EL (cell line): ENCODE results near the gene FBXL14.
"Not testable (repeated sequence)": the region's sequence is repeated elsewhere in the genome, so short reads cannot be mapped to it uniquely, and the experiment has no call there.

Source experiments
- DNase-seq: peaks from one replicate; pipeline ENCODE4 v3.0.0-alpha.2; 2016

Gene FBXL14

DNA sequence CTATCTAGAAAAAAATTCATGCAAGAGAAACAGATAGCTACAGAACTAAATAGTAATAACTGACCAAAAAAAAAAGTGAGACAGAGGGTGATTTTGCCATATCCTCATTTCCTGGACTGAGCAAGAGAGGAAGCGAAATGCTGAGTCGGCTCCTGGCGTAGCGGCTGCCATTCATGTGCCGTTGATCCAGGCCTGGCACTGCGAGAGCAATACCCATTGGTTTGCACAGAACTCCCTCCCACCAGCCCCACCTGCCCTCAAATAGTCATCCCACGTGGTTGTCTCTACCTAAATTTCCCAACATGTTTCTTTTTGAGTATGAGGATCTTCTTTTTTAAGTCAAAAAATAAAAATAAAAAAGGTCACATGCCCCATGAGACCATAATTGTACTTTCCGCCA lies 25.2 kb upstream of the FBXL14 start:
- DNase-seq, result no peak

DNA sequence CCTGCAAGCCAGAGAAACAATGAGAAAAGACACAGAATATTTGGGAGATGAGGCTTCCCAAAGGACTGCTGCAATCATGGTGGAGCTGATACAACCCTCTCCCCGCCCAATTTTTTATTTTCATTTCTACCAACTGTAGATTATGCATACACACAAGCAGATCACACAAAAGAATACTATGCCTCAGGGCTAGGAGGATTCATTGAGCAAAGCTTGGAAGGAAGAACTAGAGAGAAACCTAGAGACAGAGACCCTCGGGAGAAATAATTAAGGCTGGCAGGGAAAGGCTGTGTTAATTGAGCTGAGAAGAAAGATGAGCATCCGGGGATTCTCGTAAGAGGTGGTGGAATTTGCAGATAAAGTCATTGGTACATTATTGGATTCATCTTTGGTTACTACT lies 24.8 kb upstream of the FBXL14 start:
- DNase-seq, result no peak

DNA sequence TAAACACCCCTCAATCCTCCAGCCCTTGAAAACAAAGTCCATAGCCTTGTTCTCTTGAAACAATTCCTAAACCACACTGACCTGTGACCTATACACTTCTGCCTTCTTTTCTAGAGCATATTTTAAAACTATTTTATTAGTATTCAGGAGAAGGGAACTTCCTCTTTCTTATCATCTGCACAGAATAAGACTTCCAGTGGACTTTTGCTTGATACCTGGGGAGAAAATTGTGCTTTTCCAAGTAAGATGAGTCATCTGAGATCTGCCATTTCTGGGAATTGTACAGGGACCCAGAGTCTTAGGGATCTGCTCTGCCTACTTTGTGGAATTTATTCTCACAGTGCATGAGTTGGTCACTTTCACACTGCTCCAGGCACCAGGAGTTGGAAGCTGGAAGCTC lies 24.1 kb upstream of the FBXL14 start:
- no peak for DNase-seq

DNA sequence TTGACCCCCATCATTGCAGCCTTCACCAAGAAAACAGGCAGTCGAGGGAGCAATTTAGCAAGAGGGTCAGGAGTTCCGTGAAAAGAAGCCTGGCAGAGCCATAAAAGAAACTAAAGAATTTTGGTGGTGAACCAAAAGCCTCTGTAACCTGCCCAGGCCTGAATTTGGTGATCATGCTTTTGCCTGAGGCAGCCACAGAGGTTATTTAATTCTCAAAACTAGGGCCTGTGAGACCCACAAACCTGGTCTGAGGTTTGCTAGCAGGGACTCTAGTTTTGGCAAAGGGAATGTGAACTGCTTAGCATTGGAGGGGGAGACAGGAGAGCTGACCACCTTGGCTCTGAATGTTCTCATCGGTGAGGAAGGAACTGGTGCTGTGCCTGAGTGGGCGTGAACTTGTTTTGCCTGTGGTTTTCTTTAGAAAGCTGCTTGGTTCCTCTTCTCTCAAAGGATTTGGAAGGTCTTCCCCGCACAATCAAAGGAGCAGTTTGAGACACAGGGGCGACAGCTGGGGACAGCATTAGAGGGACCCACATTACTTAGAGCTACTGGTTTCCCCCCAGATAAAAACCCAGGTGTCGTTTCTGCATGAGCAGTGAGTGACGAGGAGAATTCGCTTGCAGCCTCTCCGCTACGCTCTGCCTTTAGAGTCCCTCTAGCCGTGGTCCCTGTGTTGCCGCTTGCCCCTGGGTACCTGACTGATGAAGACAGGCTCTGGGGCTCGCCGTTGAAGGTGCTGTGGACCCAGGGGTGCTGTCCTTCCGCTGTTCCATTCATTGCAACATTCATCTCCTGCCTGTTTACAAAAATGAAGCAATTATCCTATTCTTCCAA lies 22.1 kb upstream of the FBXL14 start:
- DNase-seq, result no peak

DNA sequence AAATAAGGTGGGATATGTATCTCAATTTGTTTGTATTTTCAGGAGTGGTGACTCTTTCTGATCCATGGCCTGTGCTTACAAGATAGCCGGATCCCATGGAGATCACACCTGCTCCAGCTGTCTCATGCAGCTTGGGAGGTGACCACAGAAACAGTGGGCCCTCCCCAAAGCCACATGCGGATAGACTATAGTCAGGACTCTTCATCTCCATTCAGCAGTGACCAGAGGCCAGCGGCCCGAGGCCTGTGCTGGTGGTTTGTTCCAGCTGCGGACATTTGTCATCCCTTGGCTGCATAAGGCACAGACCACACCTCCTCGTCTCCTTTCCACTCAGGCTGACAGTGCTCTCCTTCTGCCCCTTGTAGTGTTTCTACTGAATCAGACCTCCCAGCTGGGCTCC lies 20.0 kb upstream of the FBXL14 start:
- DNase-seq, result no peak

DNA sequence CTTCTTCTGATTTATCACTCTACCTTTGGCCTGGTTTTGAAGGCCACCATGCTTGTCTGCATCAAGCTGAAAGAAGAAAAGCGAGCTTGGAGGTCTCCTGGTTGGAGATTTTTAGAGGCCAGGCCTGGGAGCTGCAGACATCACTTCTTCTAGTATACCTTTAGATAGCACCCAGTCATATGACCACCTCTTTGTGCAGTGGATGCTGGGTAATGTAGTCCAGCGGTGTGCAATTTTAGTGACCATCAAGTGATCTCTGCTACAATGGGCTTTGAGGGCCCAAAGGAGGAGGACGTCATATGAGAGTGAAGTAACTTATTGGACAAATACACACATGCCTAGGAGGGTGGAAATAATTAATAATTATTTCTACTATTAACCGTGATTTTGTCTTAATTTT lies 19.5 kb upstream of the FBXL14 start:
- DNase-seq, result no peak

DNA sequence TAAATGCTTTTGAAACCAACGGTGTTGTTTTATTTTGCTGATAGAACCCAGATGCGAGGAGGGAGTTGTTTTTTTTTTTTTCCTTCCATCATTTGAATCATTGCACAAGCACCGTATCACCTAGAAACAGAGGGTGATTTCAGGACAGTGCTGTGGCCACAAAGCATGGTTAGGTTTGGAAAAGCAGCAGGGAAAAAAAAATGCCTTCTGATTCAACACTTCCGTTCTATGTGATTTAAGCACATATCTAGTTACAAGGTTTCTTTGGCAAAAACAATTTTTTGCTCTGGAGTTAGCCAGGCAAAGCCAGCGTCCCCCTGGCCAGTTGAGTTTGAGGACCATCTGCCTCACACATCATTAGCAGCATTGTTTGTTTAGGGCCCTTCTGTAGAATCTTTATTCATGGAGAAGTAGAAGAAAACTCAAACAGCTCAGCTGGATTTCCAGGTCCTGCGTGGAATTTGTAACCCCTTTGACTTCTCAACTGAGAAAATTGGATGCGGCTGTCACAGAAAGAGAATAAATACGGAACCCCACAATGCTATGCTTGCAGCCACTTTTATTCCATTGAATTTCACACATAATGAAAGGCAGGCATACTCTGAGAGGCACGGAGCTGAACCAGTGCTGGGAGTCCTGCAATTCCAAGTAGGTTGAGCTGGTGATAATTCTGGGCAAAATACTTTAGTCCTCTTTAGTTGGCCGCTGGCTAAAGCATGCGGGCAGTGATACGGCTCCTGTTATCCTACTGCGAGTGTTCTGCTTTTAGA lies 17.6 kb upstream of the FBXL14 start:
- peak; percentile 73 for DNase-seq

DNA sequence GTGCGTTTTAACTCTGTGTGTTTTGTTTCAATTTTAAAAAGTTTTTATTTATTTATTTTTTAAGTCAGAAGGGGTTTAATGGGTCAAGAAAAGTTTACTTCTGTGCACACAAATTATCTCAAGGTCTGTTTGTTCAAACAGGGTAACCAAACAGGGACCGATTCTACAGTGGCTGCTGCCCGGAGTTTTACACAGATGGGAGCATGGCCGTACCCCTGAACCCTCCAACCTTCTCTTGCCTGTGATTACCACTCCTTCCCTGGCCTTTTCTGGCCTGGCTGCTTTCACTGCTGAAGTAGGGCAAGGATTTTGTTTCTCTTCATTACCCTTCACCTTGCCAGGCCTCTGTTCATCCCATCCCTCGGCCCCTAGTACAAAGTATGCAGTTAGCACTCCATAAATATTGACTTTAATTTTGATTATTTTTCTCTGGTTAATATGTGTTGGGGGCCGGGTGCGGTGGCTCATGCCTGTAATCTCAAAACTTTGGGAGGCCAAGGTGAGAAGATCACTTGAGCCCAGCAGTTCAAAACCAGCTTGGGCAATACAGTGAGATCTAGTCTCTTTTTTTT lies 15.8 kb upstream of the FBXL14 start:
- no peak for DNase-seq

DNA sequence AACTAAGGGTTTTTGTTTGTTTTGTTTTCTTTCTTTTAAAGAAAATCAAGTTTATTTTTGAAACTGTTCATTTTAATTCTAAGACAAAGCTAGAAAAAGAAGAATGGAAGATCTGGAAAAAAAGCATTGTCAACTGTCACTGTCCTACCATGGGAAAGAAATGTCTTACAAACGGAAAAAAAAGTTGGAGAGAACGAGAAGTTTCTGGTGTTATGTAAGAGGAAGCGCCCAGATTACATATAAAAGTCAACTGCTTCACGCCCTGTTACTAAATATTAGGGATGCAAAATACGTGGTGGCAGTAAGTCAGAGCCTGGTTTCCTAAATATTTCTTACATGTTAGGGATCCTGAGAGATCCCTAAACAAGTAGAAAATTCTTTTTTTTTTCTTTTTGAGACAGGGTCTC lies 14.3 kb upstream of the FBXL14 start:
- no peak for DNase-seq

DNA sequence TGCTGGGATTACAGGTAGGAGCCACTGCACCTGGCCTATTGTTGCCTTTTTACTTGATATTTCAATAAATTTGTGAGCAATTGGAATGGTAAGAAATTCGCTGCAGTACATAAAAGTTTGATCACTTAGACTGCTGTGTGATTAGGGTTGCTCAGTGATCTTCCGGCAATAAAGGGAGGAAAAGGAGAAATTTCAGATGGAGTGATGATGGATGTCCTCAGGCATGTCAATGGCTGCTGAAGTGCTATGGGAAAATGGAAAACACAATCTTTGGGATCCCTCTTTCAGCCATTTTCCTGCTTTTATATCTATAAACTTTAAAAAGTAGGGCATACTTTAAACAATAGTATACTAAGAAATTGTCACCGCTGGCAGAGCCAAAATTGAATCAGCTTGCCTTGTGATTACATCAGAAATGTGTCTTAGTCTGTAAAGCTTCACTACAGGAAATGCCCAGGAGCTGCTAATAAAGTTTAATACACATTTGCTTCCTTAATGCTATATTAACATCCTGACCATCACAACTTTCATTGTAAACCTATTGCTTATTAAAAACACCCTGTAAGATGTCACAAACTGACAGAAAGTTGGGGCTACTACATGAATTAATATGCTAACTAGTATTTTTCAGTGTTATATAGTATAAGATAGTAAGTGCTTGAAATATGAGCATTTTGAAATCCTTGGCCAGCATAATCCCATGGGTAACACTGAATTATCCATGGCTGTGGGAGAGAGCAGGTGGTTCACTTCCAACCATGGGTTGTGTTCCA lies 13.7 kb upstream of the FBXL14 start:
- peak; percentile 40 for DNase-seq

DNA sequence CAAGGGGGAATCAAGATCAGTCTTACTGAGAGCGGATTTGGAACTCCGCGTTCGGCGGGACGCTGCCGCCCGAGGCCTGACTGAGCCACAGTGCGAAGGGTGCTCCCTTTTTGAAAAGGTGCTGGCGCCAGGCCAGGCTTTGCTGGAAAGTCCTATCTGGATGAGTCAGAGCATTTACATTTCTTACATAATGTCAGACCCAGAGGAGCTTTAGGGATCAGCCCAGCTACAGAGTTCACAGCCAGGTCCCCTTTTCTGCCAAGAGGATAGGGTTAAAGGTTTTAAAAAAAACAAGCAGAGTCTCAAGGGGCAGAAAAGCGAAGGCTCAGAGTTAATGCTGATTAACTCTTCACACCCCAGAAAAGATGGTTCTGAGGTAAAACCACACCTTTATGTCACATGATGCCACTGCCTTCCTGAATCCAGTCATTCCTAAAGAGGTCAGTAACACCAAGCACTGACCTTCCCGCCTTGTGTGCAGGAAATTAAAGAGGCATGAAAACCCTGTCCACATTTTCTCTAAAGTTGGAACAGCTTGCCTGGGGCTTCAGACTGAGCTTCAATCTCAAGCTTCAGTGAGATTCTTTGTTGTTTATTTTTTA lies 11.7 kb upstream of the FBXL14 start:
- DNase-seq, result peak; percentile 96

DNA sequence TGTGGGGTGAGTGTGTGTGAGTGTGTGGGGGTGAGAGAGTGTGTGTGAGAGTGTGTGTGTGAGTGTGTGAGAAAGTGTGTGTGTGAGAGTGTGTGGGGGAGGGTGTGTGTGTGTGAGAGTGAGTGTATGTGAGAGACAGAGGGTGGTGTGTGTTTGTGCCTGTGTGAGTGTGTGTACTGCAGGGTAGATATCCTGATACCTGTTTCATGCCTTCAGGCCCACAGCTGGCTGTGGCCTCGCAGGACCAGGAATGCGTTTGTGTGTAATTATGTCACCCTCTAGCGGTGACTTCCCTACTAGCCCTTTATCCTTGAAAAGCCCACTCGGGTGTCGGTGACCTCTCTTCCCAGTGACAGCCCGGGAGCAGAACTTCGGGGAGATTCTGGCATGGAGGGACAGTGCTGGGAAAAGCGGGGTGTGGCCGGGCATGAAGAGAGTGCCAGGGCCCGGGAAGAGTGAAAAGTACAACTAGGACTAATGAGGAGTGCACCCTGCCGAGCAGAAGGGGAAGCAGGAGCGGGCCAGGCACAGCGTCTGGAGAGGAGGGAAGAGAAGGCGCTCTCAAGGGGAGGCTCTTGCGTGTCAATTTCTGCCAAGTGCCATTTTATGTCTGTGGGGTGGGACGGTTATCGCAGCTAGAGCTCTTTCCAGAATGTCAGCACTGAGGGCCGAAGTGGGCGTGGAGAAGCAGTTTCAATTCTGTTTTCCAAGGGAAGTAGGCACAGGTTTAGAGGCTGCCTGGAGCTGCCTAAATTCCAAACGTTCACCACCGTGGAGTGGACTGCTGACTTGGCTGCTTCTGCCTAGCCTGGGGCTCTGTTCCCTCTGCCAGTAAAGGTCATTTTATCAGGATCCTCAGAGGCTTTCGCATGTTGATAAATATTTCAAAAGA lies 11.0 kb upstream of the FBXL14 start:
- peak; percentile 88 for DNase-seq

DNA sequence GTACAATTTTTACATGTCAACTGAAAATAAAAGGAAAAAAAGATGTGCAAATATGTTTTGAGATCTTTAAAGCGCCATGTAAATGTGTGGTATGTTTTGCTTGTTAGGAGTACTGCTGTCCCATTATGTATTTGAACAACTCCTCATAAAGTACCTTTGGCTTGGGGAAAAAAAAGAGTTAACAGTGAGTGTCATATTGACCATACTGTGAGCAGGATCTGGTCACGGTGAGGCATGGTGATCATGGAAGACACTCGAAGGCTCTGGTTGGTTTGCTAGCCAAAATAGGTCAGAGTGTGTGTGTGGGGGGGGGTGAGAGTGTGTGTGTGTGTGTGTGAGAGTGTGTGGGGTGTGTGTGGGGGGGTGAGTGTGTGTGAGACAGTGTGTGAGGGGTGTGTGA lies 10.1 kb upstream of the FBXL14 start:
- peak; percentile 21 for DNase-seq

DNA sequence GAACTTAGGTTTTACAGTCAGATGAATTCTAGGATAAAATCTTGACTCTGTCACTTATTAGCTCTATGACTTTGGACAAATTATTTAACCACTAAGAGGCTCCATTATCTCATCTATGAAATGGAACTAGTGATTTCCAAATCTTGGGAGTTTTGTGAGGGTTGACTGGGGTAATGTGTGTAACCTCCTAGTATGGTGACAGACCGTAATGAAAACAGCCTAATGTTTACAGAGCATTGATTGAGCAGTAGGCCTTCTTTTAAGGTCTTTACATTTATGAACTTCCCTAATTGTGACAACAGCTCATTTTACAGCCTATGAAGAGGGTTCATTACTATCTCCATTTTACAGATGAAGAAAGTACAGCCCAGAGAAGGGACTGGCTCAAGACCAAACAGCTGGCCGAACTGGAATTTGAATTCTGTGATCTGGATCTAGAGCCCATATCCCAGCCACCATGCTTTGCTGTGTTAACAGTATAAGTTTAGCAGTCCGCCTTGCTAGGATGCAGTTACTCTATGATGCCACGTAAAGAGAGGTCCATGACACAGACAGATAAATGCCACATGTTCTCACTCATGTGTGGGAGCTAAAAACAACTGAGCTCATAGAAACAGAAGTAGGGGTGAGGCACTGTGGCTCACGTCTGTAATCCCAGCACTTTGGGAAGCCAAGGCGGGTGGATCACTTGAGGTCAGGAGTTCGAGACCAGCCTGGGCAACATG lies 9.1 kb upstream of the FBXL14 start:
- DNase-seq, result no peak

DNA sequence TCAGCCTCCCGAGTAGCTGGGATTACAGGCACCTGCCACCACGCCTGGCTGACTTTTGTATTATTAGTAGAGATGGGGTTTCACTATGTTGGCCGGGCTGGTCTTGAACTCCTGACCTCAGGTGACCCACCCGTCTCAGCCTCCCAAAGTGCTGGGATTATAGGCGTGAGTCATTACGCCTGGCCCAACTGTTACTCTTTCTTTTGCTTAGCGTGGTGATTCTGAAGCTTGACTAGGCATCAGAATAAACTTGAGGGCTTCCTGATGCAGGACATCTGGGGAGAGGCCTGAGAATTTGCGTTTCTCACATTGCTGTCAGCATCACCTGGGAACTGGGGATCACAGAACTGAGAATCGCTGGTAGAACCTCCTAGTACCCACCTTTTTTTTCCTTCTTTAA lies 8.3 kb upstream of the FBXL14 start:
- DNase-seq, result not testable (repeated sequence)

DNA sequence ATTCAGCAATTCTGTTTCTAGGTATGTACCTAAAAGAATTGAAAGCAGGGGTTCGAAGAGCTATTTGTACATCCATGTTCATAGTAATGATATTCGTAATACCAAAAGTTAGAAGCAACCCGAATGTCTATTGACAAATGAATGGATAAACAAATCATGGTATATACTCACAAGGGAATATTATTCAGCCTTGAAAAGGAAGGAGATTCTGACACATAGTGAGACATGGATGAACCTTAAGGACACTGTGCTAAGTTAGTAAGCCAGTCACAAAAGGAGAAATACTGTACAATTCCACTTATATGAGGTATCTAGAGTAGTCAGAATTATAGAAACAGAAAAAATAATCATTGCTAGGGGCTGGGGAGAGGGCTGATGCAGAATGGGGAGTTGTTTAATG lies 4.4 kb upstream of the FBXL14 start:
- DNase-seq, result no peak

DNA sequence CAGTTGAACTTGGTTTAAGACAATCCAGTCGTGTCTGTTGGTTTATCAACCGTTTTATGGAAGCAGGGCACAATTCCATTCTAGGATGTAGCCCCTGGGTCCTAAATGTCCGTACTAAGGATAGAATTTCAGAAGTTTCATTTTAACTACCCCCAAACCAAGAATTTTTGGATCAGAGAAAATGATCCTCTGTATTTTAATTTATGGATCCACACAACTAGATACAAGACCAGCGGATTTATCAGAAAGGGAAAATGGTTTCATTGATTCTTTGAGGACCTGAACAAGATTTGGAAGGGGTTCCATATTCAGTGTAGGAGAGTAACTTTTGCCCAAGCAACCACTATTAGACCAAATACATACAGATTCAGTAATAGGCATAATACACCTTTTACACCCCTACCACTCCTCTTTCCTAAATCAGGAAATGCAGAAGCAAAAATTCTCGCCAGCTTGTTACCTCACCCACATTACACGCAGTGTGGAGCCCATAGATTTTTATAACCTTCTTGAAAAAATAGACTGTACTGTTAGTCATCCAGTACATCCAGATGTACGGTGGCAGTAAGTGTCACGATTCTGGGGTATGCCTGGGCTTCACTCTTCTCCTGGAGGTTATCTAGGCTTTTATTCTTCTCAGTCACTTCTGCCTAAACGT lies 1.4 kb upstream of the FBXL14 start:
- peak; percentile 77 for DNase-seq

DNA sequence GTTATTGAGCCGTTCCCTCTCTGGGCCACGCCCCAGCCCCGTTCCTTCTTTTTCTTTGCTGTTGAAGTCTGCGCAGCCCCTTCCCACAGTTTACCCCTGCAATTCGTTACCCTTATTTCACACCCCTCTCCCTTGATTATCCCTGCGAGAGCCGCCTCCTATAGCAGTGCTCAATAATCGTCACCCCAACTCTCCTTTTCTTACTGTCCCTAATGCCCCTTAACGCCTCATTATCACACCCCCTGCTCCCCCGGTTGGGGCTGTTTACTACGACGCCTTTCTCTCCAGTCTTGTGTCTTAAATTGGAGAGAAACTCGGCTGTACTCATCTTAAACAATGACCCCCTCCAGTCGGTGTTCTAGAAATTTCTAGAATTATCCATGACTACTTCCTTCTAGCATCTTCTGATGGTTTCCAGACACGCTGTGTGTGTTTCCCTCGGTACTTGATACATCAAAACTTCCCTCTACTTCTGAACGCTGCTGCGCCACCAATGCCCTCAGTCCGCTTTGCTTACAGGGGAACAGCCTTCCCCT lies 713 bp upstream of the FBXL14 start:
- DNase-seq, result no peak

DNA sequence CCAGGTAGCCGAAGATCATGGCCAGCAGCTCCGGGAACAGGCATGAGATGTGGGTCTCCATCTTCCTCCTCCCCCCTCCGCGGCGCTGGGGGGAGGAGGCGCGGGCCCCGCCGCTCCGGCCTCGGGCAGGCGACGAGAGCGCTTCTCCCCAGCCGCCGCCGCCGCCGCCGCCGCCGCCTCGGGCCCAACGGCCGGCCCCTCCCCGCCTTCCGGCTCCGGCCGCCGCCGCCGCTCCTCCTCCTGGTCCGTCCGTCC lies 448 bp downstream of the FBXL14 start:
- DNase-seq, result peak; percentile 73
